Sigmoid colon (tissue), 7 donors: ENCODE data around the gene SLC35F1. TPM values are rescaled to one million over a fixed set of nuclear protein-coding genes. Genes with fewer than 3 reads are reported as not detected.
A peak's percentile ranks its signal among the peaks of the same experiment; 100 is the strongest.

Experiments used
- DNase-seq: peaks from one replicate; pipeline ENCODE4 v3.0.0-alpha.2; 2019
- H3K27ac ChIP-seq, 4 donors: fragments of 200-600 bp; sonication (generic); one replicate each; pipeline ENCODE4 v1.5.1; 2016 to 2019; ENCODE audit warnings: mild to moderate bottlenecking in 1 of 4
- H3K27me3 ChIP-seq, 3 donors: fragments of 200-600 bp; sonication (generic); one replicate each; pipeline ENCODE4 v1.5.1; 2019; ENCODE audit warnings: mild to moderate bottlenecking in 1 of 3
- H3K36me3 ChIP-seq, 4 donors: fragments of 200-600 bp; sonication (generic); one replicate each; pipeline ENCODE4 v1.5.1; 2016 to 2019
- H3K4me1 ChIP-seq, 4 donors: fragments of 200-600 bp; sonication (generic); one replicate each; pipeline ENCODE4 v1.5.1; 2017 to 2019
- H3K4me3 ChIP-seq, 4 donors: fragments of 200-600 bp; sonication (generic); one replicate each; pipeline ENCODE4 v1.5.1; 2017 to 2019; ENCODE audit warnings: mild to moderate bottlenecking in 2 of 4, moderate library complexity in 1 of 4
- H3K9me3 ChIP-seq, 4 donors: fragments of 200-600 bp in 3 of 4; sonication (generic) in 3 of 4; one replicate each; pipeline versions ENCODE4 v1.5.1 to v1.6.1; 2013 to 2019
- EP300 ChIP-seq, 4 donors: sonication (generic); formaldehyde crosslinking; IDR thresholded peaks; one replicate each; pipeline ENCODE4 v1.6.1; 2017; ENCODE audit warnings: antibody characterized with exemption in 4 of 4
- POLR2A ChIP-seq, 2 donors: fragments of 450-650 bp; IDR thresholded peaks; one replicate each; pipeline ENCODE4 v1.6.1; 2016; ENCODE audit warnings: antibody characterized with exemption in 2 of 2, mild to moderate bottlenecking in 2 of 2, moderate library complexity in 2 of 2
- POLR2AphosphoS5 ChIP-seq, 4 donors: sonication (generic); formaldehyde crosslinking; IDR thresholded peaks; one replicate each; pipeline ENCODE4 v1.6.1; 2017; ENCODE audit warnings: antibody characterized with exemption in 4 of 4
- WGBS, 2 donors: extraction: QIAGEN DNeasy Blood & Tissue Kit; methylation state at CpG; one replicate each; pipeline ENCODE4 v1.1.7; 2013; 5-methylcytosine and 5-hydroxymethylcytosine counted together
- intact Hi-C: fragments of 100-400 bp; cut with DNase I; formaldehyde crosslinking; loops from one replicate; pipeline ENCODE4 v1.15.1; 2023
- polyA plus RNA-seq, 3 donors: library from polyadenylated mRNA; stranded (reverse); fragments of 200-250 nt; gene quantifications; one replicate each; pipeline ENCODE4 v1.2.3, GENCODE V29; 2013
- total RNA-seq, 4 donors: library from RNA; depleted of rRNA; stranded (reverse); fragments of >200 nt; gene quantifications; one replicate each; pipeline ENCODE4 v1.1.0, GENCODE V29; 2016
- TF ChIP-seq, protein P1 (sequence below), 4 experiments: fragments of 450-650 bp in 3 of 4; fragments of 200-600 bp in 1 of 4; IDR thresholded peaks; one replicate each; pipeline ENCODE4 v1.5.1; 2016 to 2019; ENCODE audit warnings: antibody characterized with exemption in 4 of 4, mild to moderate bottlenecking in 3 of 4, moderate library complexity in 2 of 4
- donor health status: healthy with polysubstance abuse.
- donor health status: Bipolar disorder and iron deficiency.
- donor health status: healthy.

Gene SLC35F1
- total and polyA plus RNA-seq, 7 donors: under 0.01 to 8.9 (median 4.0) TPM; not detected in 1

DNA sequence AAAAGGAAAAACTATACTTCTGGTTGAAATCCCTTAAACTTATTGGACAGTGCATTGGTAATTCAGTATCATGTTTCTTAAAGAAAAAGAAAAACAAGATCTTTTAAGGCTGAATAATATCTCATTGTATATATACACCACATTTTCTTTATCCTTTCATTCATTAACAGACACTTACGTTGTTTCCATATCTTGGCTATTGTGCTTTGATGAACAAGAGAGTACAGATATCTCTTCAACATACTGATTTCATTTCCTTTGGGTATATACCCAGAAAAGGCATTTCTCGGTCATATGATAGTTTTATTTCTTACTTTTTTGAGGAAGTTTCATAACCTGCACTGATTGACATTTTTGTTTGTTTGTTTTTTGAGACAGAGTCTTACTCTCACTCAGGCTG is 281.5 kb downstream of the SLC35F1 start:
- WGBS, 2 donors: 71 to 75% methylated on average over 2 of the region's 2 CpGs
- Histone ChIP-seq H3K4me3 (no peak overlapping the region), H3K36me3 (no peaks in the 10 kb centered on the region), H3K27me3 (no peaks in the 10 kb centered on the region), H3K9me3 (no peaks in the 10 kb centered on the region), H3K27ac (peak overlapping the region in 1 of 4 donors; percentile 66), H3K4me1 (peaks cover 0 to 17% (median 13%) of the 10 kb centered on the region in 4 donors)
- TF ChIP-seq, protein P1, sequence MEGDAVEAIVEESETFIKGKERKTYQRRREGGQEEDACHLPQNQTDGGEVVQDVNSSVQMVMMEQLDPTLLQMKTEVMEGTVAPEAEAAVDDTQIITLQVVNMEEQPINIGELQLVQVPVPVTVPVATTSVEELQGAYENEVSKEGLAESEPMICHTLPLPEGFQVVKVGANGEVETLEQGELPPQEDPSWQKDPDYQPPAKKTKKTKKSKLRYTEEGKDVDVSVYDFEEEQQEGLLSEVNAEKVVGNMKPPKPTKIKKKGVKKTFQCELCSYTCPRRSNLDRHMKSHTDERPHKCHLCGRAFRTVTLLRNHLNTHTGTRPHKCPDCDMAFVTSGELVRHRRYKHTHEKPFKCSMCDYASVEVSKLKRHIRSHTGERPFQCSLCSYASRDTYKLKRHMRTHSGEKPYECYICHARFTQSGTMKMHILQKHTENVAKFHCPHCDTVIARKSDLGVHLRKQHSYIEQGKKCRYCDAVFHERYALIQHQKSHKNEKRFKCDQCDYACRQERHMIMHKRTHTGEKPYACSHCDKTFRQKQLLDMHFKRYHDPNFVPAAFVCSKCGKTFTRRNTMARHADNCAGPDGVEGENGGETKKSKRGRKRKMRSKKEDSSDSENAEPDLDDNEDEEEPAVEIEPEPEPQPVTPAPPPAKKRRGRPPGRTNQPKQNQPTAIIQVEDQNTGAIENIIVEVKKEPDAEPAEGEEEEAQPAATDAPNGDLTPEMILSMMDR (IDR thresholded peaks at IDR 0.05): no peak
- TF ChIP-seq POLR2A (IDR thresholded peaks at IDR 0.05) (no peak), EP300 (IDR thresholded peaks at IDR 0.05) (no peak), POLR2AphosphoS5 (IDR thresholded peaks at IDR 0.05) (no peak)
- DNase-seq: no peak
- intact Hi-C loops: no loop called here

DNA sequence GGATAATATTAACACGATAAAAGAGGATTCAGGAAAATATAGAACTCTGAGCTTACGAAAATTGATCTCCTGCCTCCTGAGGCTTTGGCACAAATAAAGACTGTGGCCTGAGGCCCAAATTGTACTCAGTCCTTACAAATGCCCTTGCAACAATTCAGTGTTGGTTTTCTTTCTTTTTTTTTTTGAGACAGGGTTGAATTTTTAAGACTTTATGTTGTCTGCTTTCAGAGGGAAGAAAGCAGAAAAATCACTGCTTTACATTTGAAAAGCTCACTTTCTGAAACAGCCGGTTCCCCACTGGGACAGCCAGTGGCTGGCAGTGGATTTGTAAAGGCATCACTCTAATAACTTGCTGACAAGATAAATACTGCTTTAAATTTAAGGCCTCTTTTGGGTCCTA is 290.5 kb downstream of the SLC35F1 start:
- Histone ChIP-seq H3K27me3 (no peaks in the 10 kb centered on the region), H3K4me3 (no peak overlapping the region), H3K36me3 (no peaks in the 10 kb centered on the region), H3K9me3 (no peaks in the 10 kb centered on the region), H3K4me1 (no peaks in the 10 kb centered on the region), H3K27ac (no peak overlapping the region)
- no peak for DNase-seq
- intact Hi-C loops: no loop called here
- no peak for TF ChIP-seq POLR2AphosphoS5 (IDR thresholded peaks at IDR 0.05)
- no peak for TF ChIP-seq POLR2A (IDR thresholded peaks at IDR 0.05)
- TF ChIP-seq, protein P1 (IDR thresholded peaks at IDR 0.05): no peak
- TF ChIP-seq EP300 (IDR thresholded peaks at IDR 0.05): no peak
- 72 to 76% methylated on average over 3 of the region's 3 CpGs for WGBS, 2 donors

DNA sequence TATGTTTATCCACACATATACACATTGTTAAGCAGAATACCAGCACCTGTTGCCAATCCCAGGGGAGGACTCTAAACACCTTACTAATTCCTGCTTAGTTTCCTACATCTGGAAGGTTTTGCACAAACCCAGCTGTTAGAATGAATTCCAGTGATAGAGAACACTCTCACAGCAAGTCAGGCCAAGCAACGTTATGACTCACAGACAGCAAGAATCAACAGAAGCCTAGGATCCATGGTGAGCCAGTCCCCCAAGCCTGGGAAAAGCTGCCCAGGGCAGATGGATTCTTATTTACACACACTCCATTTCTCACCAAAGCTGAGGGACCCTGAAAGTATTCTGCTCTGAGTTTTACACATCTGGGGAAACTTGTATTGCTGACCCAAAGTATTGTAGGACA is 291.7 kb downstream of the SLC35F1 start:
- H3K9me3 ChIP-seq: no peaks in the 10 kb centered on the region
- no peak overlapping the region for H3K4me3 ChIP-seq
- no peaks in the 10 kb centered on the region for H3K4me1 ChIP-seq
- no peaks in the 10 kb centered on the region for H3K27me3 ChIP-seq
- H3K36me3 ChIP-seq: no peaks in the 10 kb centered on the region
- WGBS, 2 donors: 40 to 55% methylated on average over 1 of the region's 1 CpG
- intact Hi-C loops: no loop called here
- DNase-seq: no peak
- H3K27ac ChIP-seq: no peak overlapping the region
- TF ChIP-seq, protein P1 (IDR thresholded peaks at IDR 0.05): no peak
- TF ChIP-seq EP300 (IDR thresholded peaks at IDR 0.05) (no peak), POLR2A (IDR thresholded peaks at IDR 0.05) (no peak), POLR2AphosphoS5 (IDR thresholded peaks at IDR 0.05) (no peak)

DNA sequence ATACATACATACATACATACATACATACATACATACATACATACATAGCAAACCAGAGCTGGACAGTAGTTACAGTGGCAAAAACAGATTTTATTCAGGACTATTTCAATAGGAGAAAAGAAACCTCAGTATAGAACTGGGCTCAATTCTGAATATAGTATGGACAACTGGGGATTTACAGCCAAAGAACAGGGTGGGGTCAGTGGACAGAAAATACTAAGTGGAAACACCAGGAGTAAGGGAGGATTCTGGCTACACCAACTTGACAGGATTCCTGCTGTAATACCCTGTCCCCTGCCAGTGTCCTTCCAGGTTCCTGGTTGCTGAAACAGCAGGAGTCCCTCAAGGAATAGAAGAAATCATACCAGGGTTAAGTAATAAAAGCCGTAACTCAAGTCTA is 293.1 kb downstream of the SLC35F1 start:
- Histone ChIP-seq H3K36me3 (no peaks in the 10 kb centered on the region), H3K27me3 (no peaks in the 10 kb centered on the region), H3K27ac (no peak overlapping the region), H3K9me3 (no peaks in the 10 kb centered on the region), H3K4me3 (no peak overlapping the region), H3K4me1 (no peaks in the 10 kb centered on the region)
- DNase-seq: no peak
- no peak for TF ChIP-seq POLR2A (IDR thresholded peaks at IDR 0.05)
- TF ChIP-seq, protein P1 (IDR thresholded peaks at IDR 0.05): no peak
- TF ChIP-seq EP300 (IDR thresholded peaks at IDR 0.05): no peak
- no peak for TF ChIP-seq POLR2AphosphoS5 (IDR thresholded peaks at IDR 0.05)
- 93 to 95% methylated on average over 1 of the region's 1 CpG for WGBS, 2 donors
- intact Hi-C loops: no loop called here

DNA sequence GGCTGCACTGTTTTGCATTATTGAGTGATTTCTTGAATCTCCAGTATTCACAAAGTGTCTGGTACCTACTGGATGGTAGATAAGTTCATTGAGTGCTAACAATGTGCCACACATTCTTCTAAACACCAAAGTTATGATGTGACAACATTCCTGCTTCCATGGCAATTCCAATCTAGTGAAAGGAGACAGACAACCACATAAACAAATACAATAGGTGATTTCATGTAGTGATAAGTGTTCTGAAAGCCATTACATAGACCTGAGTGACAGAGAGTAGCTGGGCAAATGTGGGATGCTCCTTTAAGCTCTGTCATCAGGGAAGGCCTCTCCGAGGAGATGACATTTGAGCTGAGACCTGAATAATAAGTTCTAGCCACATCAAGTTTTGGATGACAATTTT is 295.5 kb downstream of the SLC35F1 start:
- H3K27ac ChIP-seq: no peak overlapping the region
- 67 to 79% methylated on average over 1 of the region's 1 CpG for WGBS, 2 donors
- intact Hi-C loops: no loop called here

More for the DNA sequence above, 295.5 kb downstream of the SLC35F1 start:
- TF ChIP-seq EP300 (IDR thresholded peaks at IDR 0.05): no peak
- TF ChIP-seq, protein P1 (IDR thresholded peaks at IDR 0.05): no peak
- no peak for TF ChIP-seq POLR2A (IDR thresholded peaks at IDR 0.05)
- no peak for TF ChIP-seq POLR2AphosphoS5 (IDR thresholded peaks at IDR 0.05)
- Histone ChIP-seq H3K36me3 (no peaks in the 10 kb centered on the region), H3K27me3 (no peaks in the 10 kb centered on the region), H3K4me3 (no peak overlapping the region), H3K4me1 (no peaks in the 10 kb centered on the region), H3K9me3 (no peaks in the 10 kb centered on the region)
- no peak for DNase-seq
